OCI-LY3 (cell line): ENCODE measurements around the gene TMEM144.
A peak's percentile ranks its signal among the peaks of the same experiment; 100 is the strongest.

Source experiments
- H2AFZ ChIP-seq: fragments of 200-600, 300-600 bp; shearing (Covaris generic); 2 replicates; pipeline ENCODE4 v1.6.0; 2014; ENCODE audit warnings: antibody characterized with exemption, low read depth, low read length
- H3K27ac ChIP-seq: fragments of 200-600, 300-600 bp; sonication (generic); 2 replicates; pipeline ENCODE4 v1.5.1; 2014; ENCODE audit warnings: mild to moderate bottlenecking, low read length, moderate library complexity, mixed read lengths
- H3K27me3 ChIP-seq: fragments of 200-600, 300-600 bp; sonication (generic); 2 replicates; pipeline ENCODE4 v1.6.1; 2014; ENCODE audit warnings: low read depth, low read length, mixed read lengths
- H3K36me3 ChIP-seq: fragments of 200-600, 300-600 bp; sonication (generic); replicated peaks from 2 replicates; pipeline ENCODE3; 2014; ENCODE audit warnings: low read depth, low read length, mixed read lengths
- H3K4me1 ChIP-seq: fragments of 300-600, 200-600 bp; sonication (generic); 2 replicates; pipeline ENCODE4 v1.6.1; 2014; ENCODE audit warnings: low read length, mixed read lengths
- H3K4me2 ChIP-seq: fragments of 200-600, 300-600 bp; sonication (generic); 2 replicates; pipeline ENCODE4 v1.6.1; 2014; ENCODE audit warnings: low read length, mixed read lengths
- H3K4me3 ChIP-seq: fragments of 300-600, 200-600 bp; sonication (generic); 2 replicates; pipeline ENCODE4 v1.5.1; 2014; ENCODE audit warnings: antibody characterized with exemption, mild to moderate bottlenecking, low read length, moderate library complexity
- H3K79me2 ChIP-seq: fragments of 300-600, 200-600 bp; shearing (Covaris generic); 2 replicates; pipeline ENCODE4 v1.6.1; 2014; ENCODE audit warnings: mild to moderate bottlenecking, low read length, mixed read lengths
- H3K9ac ChIP-seq: fragments of 300-600, 200-600 bp; shearing (Covaris generic); 2 replicates; pipeline ENCODE4 v1.6.0; 2014; ENCODE audit warnings: mild to moderate bottlenecking, low read length, moderate library complexity
- H3K9me3 ChIP-seq: fragments of 200-600, 300-600 bp; shearing (Covaris generic); 2 replicates; pipeline ENCODE4 v1.6.1; 2014; ENCODE audit warnings: low read length, mixed read lengths; ENCODE audit not compliant: insufficient read depth
- H4K20me1 ChIP-seq: fragments of 200-600, 300-600 bp; sonication (generic); 2 replicates; pipeline ENCODE4 v1.6.1; 2016; ENCODE audit warnings: low read length, mixed read lengths; ENCODE audit not compliant: insufficient read depth
- EZH2phosphoT487 ChIP-seq: fragments of 200-600 bp; shearing (Covaris generic); IDR thresholded peaks from 2 replicates; pipeline ENCODE4 v1.6.1; 2018; ENCODE audit warnings: antibody characterized with exemption, mixed run types, low read depth
- TF ChIP-seq, protein P1 (sequence below): fragments of 200-600, 300-600 bp; sonication (generic); IDR thresholded peaks from 2 replicates; pipeline ENCODE4 v1.5.1; 2014; ENCODE audit warnings: antibody characterized with exemption, low read length, low read depth

The TMEM144 gene

GRCh38 chr4:158163941-158164767 is 46.1 kb upstream of the TMEM144 start:
- Histone ChIP-seq H3K4me1 (peaks cover under 1% of the 10 kb centered on the region; the same call in 1 of the 2 replicates), H3K27me3 (no peaks in the 10 kb centered on the region), H3K9me3 (no peaks in the 10 kb centered on the region), H3K4me2 (no peak overlapping the region), H2AFZ (peak overlapping the region; percentile 41; the same call in 1 of the 2 replicates), H3K36me3 (no peaks in the 10 kb centered on the region), H3K4me3 (no peak overlapping the region), H3K27ac (no peak overlapping the region), H3K79me2 (no peaks in the 10 kb centered on the region), H4K20me1 (no peaks in the 10 kb centered on the region), H3K9ac (no peak overlapping the region)
- TF ChIP-seq EZH2phosphoT487: no peak
- TF ChIP-seq, protein P1, sequence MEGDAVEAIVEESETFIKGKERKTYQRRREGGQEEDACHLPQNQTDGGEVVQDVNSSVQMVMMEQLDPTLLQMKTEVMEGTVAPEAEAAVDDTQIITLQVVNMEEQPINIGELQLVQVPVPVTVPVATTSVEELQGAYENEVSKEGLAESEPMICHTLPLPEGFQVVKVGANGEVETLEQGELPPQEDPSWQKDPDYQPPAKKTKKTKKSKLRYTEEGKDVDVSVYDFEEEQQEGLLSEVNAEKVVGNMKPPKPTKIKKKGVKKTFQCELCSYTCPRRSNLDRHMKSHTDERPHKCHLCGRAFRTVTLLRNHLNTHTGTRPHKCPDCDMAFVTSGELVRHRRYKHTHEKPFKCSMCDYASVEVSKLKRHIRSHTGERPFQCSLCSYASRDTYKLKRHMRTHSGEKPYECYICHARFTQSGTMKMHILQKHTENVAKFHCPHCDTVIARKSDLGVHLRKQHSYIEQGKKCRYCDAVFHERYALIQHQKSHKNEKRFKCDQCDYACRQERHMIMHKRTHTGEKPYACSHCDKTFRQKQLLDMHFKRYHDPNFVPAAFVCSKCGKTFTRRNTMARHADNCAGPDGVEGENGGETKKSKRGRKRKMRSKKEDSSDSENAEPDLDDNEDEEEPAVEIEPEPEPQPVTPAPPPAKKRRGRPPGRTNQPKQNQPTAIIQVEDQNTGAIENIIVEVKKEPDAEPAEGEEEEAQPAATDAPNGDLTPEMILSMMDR: no peak

DNA sequence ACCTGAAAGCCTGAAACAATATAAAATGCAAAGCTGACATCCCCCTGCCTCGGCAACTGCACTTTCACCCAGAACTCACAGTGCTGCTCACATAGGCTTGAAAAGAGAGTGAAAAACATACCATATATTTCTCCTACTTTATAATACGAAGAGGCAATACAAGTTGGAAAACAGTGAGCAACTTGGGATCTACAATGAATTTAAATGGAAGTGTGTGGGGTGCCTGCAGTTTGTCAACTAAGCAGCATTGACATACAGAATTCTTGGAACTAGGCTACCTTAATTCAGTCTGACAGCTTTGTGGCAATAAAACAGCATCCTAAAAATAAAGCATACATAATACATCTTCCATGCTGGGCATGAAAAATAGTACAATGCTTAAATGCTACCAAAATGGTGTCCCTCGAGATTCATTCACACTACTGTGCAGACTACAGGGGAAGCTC is 45.5 kb upstream of the TMEM144 start:
- no peak overlapping the region for H3K4me3 ChIP-seq
- H4K20me1 ChIP-seq: no peaks in the 10 kb centered on the region
- no peak for TF ChIP-seq EZH2phosphoT487
- TF ChIP-seq, protein P1: no peak
- H3K9me3 ChIP-seq: no peaks in the 10 kb centered on the region
- no peaks in the 10 kb centered on the region for H3K27me3 ChIP-seq
- H3K4me2 ChIP-seq: no peak overlapping the region
- H3K9ac ChIP-seq: no peak overlapping the region
- no peaks in the 10 kb centered on the region for H3K79me2 ChIP-seq
- no peak overlapping the region for H3K27ac ChIP-seq
- no peaks in the 10 kb centered on the region for H3K36me3 ChIP-seq
- no peaks in the 10 kb centered on the region for H3K4me1 ChIP-seq
- H2AFZ ChIP-seq: peak overlapping the region; percentile 41; the same call in 1 of the 2 replicates

DNA sequence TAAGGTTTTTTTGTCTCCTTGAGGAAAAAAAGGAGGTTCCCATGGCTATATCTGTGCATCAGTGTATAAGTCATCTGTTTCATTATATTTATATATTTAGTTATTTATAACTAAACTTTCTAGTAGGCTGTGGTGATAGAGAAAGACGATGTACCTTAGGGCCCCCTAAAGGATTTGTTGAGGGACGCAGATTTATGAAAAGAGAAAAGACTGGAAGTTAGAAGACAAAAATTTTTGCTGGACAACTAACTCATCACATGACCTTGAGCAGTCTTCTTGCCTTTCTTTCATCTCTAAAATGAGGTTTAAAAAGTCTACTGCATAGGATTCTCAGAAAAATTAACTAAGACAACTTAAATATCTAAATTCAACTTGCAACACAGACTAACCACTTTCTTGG is 43.6 kb upstream of the TMEM144 start:
- Histone ChIP-seq H3K9me3 (no peaks in the 10 kb centered on the region), H3K4me2 (no peak overlapping the region), H3K9ac (no peak overlapping the region), H3K4me3 (no peak overlapping the region), H4K20me1 (no peaks in the 10 kb centered on the region), H2AFZ (no peak overlapping the region), H3K27me3 (no peaks in the 10 kb centered on the region), H3K4me1 (no peaks in the 10 kb centered on the region), H3K36me3 (no peaks in the 10 kb centered on the region), H3K79me2 (no peaks in the 10 kb centered on the region), H3K27ac (no peak overlapping the region)
- TF ChIP-seq EZH2phosphoT487: no peak
- TF ChIP-seq, protein P1: no peak

DNA sequence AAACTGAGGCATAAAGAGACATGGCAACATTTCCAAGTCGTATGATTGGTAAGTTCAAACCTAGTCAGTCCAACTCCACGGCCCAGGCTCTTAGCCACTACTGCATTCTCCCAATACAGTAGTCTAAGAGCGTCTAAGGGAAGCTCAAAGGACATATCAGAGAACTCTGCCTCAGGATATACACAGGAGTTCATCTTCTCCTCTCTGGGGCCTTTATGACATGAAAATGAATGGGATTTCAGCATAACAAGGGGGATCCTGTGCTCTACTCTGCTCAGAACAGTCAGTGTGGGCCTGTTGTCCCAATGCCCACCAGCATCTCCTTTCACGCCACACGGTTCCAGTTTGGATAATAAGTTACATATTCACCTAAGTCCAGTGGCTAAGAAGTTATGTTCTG is 41.7 kb upstream of the TMEM144 start:
- Histone ChIP-seq H3K79me2 (no peaks in the 10 kb centered on the region), H4K20me1 (no peaks in the 10 kb centered on the region), H3K4me3 (no peak overlapping the region), H2AFZ (no peak overlapping the region), H3K4me1 (peaks cover 8% of the 10 kb centered on the region; the same call in 1 of the 2 replicates), H3K27me3 (no peaks in the 10 kb centered on the region), H3K9ac (no peak overlapping the region), H3K36me3 (no peaks in the 10 kb centered on the region), H3K4me2 (no peak overlapping the region), H3K9me3 (no peaks in the 10 kb centered on the region), H3K27ac (no peak overlapping the region)
- TF ChIP-seq, protein P1: no peak
- TF ChIP-seq EZH2phosphoT487: no peak
